ENCODE measurements around the gene TSPAN7.

Gene TSPAN7

DNA sequence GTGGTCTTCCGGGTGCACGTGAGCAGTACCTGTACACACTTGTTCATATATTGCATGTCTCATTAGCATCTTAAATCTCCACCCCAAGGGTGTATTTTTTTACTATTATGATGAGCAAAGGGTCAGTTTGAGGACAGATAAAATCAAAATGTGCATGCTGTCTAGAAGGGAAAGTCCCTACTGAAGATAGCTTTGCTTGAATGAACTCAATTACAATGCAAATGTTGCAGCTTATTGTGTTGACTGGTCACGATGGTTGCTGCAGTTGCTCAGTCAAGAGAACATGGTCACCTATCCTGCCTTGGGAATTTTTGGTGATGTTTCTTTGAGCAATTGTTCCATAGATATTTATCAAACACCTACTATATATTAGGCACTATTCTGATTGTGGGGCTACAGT lies 136.1 kb downstream of the TSPAN7 start:
- no peak for DNase-seq

DNA sequence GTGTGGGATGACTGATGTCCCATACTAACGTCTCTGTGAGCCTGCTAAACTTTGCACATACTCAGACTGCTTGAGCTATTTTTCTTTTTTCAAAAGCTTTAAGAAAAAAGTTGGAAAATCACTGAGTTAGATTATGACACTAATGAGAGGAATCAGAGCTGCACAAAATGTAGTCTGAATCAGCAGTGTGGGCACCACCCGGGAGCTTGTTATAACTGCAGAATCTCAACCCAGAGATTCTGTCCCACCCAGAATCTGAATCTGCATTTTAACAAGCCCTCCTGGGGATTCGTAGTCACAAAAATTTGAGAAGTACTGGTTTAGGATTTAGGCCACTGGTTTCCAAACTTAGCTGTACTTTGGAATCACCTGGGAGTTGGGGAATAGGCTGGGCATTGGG lies 137.8 kb downstream of the TSPAN7 start:
- no peak for DNase-seq

- DNase-seq = no peak
These were observed 138.4 kb downstream of the TSPAN7 start for GRCh38 chrX:38699696-38700095.

DNA sequence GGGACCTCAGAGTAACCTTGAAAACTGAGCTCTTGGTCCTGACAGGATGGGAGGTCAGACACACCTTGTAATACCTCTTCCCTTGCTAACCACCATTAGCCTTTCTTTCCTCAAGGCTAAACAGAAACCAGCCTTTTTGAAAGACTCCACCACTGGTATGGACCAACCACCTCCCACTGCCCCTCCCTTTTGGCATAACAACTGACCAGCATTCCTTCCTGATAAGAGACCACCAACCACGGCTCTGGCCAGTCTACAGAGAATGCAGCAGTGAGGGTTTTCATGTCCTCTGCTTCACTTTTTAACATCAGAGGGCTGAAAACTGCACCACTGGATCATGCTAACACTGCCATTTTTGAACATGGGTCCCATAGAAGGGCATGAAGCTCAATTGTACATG lies 139.7 kb downstream of the TSPAN7 start:
- DNase-seq = no peak

GRCh38 chrX:38704146-38704882 lies 143.0 kb downstream of the TSPAN7 start:
- no peak for DNase-seq

DNA sequence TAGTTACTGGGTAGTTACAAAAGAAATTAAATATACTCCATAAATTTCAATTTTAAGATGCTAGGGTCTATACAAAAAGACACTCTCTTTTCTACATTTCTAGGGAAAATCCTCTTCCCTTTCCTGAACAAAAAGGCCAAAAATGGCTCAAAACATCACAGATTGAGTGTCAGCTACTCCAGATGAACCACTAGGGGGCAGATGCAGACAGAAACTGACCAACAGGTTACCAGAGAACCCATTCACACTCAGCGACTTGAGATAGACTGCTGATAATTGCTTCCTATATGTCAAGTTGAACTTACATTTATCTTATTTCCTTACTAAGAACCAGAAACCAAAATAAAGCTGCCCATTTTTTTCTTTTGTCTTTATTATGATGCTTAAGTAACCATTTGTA lies 156.5 kb downstream of the TSPAN7 start:
- DNase-seq = no peak

DNA sequence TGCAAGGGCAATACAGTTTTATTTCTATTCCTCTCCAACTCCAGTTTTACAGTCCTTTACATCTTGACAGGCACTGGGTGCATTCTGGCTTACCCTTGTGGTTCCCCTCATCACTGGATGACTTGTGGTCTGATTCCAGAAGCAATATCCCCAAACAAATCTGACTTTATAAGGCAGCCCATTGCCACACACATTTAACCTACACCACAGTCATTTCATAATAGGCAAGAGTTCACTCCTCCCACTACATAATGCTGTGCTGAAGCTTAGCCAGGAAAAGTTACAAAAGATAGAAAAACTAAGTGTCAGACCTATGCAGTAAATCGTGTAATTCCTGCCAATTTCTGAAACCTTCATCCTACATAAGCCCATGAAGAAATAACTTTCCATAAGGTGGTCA lies 157.0 kb downstream of the TSPAN7 start:
- no peak for DNase-seq

DNA sequence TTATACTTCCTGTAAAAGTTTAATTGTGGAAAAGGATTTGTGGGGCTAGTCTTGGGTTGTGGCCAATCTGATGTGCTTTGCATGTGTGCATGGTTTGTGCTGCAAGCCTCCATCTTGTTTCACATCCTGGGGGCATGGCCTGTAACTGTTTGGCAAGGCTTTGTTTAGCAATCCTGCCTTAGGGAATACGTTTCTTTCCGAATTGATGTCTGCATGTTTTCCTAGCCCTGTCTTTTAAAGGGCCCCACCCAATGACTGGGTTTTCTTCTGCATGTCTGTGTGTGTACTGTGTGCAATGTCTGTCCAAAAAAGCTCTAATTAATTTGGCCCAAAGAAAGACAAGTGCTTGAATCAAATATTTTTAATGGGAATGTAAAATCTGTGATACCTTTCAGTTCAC lies 165.3 kb downstream of the TSPAN7 start:
- DNase-seq = no peak

GRCh38 chrX:38727668-38728067 lies 166.3 kb downstream of the TSPAN7 start:
- DNase-seq = no peak

GRCh38 chrX:38732866-38733265 lies 171.5 kb downstream of the TSPAN7 start:
- DNase-seq = no peak
